Stomach (tissue), 9 donors: ENCODE measurements around the gene DUSP14. TPM values are rescaled to one million over a fixed set of nuclear protein-coding genes. Genes with fewer than 3 reads are reported as not detected.

Experiments
- DNase-seq, 2 donors: peaks; one replicate each; pipeline versions ENCODE4 v3.0.0 to v3.0.0-alpha.2; 2013 to 2019
- H3K27ac ChIP-seq, 5 donors: fragments of 200-600 bp in 4 of 5; sonication (generic) in 4 of 5; one replicate each; pipeline ENCODE4 v1.5.1; 2013 to 2019; ENCODE audit warnings: mild to moderate bottlenecking in 1 of 5, moderate library complexity in 1 of 5
- H3K27me3 ChIP-seq, 3 donors: fragments of 200-600 bp; sonication (generic); one replicate each; pipeline ENCODE4 v1.5.1; 2017 to 2019; ENCODE audit warnings: mixed run types in 1 of 3
- H3K36me3 ChIP-seq, 4 donors: fragments of 200-600 bp; sonication (generic); 1 replicate in 3 of 4; 2 replicates in 1 of 4; pipeline ENCODE4 v1.5.1; 2016 to 2019
- H3K4me1 ChIP-seq, 4 donors: fragments of 200-600 bp; sonication (generic); one replicate each; pipeline ENCODE4 v1.5.1; 2016 to 2019
- H3K4me3 ChIP-seq, 4 donors: fragments of 200-600 bp; sonication (generic) in 3 of 4; one replicate each; pipeline ENCODE4 v1.5.1; 2016 to 2019; ENCODE audit warnings: mild to moderate bottlenecking in 1 of 4
- H3K9me3 ChIP-seq, 4 donors: fragments of 200-600 bp; sonication (generic); one replicate each; pipeline ENCODE4 v1.5.1; 2016 to 2019
- CTCF ChIP-seq, 7 experiments: fragments of 450-650 bp in 4 of 7; fragments of 200-600 bp in 3 of 7; sonication (generic) in 3 of 7; IDR thresholded peaks; one replicate each; pipeline ENCODE4 v1.5.1; 2016 to 2019; ENCODE audit warnings: antibody characterized with exemption in 7 of 7, control low read depth in 2 of 7, mild to moderate bottlenecking in 1 of 7
- EP300 ChIP-seq: sonication (generic); formaldehyde crosslinking; IDR thresholded peaks from one replicate; pipeline ENCODE4 v1.6.1; 2017; ENCODE audit warnings: antibody characterized with exemption
- POLR2A ChIP-seq, 4 donors: fragments of 450-650 bp; IDR thresholded peaks; one replicate each; pipeline ENCODE4 v1.6.1; 2016; ENCODE audit warnings: antibody characterized with exemption in 4 of 4, control low read depth in 2 of 4, mild to moderate bottlenecking in 1 of 4, moderate library complexity in 1 of 4
- POLR2AphosphoS5 ChIP-seq, 3 donors: sonication (generic); formaldehyde crosslinking; IDR thresholded peaks; one replicate each; pipeline ENCODE4 v1.6.1; 2016; ENCODE audit warnings: antibody characterized with exemption in 3 of 3
- WGBS, 5 donors: extraction: QIAGEN DNeasy Blood & Tissue Kit in 3 of 5; methylation state at CpG; one replicate each; pipeline versions ENCODE4 v1.1.5 to v1.1.7; 2013 to 2018; 5-methylcytosine and 5-hydroxymethylcytosine counted together
- intact Hi-C: fragments of 100-400 bp; cut with DNase I; formaldehyde crosslinking; loops from one replicate; pipeline ENCODE4 v1.15.1; 2023; ENCODE audit warnings: low total_unique reads
- polyA plus RNA-seq, 3 donors: library from polyadenylated mRNA; stranded (reverse); fragments of 200-250 nt; gene quantifications; one replicate each; pipeline ENCODE4 v1.2.3, GENCODE V29; 2013
- total RNA-seq, 5 donors: library from RNA; depleted of rRNA; stranded (reverse); fragments of >200 nt; gene quantifications; one replicate each; pipeline versions ENCODE4 v1.1.0 to v1.2.3, GENCODE V29; 2014 to 2016
- donor health status: healthy with polysubstance abuse.
- donor health status: Bipolar disorder and iron deficiency.
- donor health status: healthy.

Gene DUSP14
- total and polyA plus RNA-seq, 8 donors = 3.1 to 7.8 (median 6.1) TPM; not detected in 2

DNA sequence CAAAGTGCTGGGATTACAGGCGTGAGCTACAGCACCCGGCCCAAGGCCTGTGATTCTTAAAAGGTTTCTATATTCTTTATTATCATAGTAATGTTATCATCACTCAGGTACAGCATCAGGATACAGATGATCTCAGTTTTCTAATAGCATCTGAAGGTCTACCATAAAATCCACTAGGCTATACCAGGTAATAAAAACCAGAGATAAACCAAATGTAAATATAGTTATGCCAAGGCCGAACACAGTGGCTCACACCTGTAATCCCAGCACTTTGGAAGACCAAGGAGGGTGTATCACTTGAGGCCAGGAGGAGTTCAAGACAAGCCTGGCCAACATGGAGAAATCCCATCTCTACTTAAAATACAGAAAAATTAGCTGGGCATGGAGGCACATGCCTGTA is 65.7 kb downstream of the DUSP14 start:
- no peak overlapping the region for H3K4me3 ChIP-seq
- peaks cover 0 to 14% (median 4%) of the 10 kb centered on the region in 4 donors for H3K4me1 ChIP-seq
- H3K9me3 ChIP-seq = no peaks in the 10 kb centered on the region
- intact Hi-C loops = no loop called here
- no peak overlapping the region for H3K27ac ChIP-seq
- H3K36me3 ChIP-seq = peaks cover 31 to 79% (median 71%) of the 10 kb centered on the region in 4 donors
- H3K27me3 ChIP-seq = no peaks in the 10 kb centered on the region
- no peak for DNase-seq
- no peak for TF ChIP-seq POLR2A (IDR thresholded peaks at IDR 0.05)
- no peak for TF ChIP-seq POLR2AphosphoS5 (IDR thresholded peaks at IDR 0.05)
- WGBS, 5 donors = 89 to 96% (median 94%) methylated on average over 3 of the region's 3 CpGs

DNA sequence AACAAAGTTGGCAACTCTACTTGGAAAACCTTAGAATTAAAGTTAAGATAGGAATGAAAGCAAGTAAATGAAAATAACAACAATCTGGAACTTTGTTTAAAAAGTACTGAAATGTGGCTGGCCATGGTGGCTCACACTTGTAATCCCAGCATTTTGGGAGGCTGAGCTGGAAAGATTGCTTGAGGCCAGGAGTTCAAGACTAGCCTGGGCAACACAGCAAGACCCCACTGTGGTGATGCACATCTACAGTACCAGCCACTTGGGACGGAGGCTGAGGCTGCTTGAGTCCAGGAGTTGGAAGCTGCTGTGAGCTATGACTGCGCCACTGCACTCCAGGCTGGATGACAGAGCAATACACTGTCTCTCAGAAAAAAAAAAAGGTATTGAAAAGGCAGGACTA is 67.8 kb downstream of the DUSP14 start:
- no peak for TF ChIP-seq POLR2A (IDR thresholded peaks at IDR 0.05)
- no peak for TF ChIP-seq EP300
- TF ChIP-seq CTCF (IDR thresholded peaks at IDR 0.05) = no peak
- no peak for TF ChIP-seq POLR2AphosphoS5 (IDR thresholded peaks at IDR 0.05)

DNA sequence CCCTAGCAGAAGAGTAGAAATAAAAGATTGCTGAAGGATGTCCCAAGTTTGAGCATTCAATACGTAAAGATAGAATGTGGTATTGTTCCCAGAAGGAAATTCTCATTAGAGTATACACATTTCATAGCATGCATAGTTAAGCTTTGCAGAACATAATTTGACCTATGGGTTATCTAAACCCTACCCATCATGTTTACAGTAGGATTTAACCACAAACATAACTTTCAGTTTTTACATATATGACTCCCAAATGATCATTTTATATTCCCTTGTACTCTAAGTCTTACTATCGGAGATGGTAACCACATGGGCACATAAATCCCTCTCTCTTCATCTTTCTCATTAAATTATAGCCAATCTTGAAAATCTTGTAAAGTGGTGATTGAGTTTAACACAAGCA is 68.6 kb downstream of the DUSP14 start:
- intact Hi-C loops = no loop called here
- Histone ChIP-seq H3K36me3 (peaks cover 35 to 91% (median 77%) of the 10 kb centered on the region in 4 donors), H3K4me3 (no peak overlapping the region), H3K27ac (no peak overlapping the region), H3K4me1 (no peaks in the 10 kb centered on the region), H3K27me3 (no peaks in the 10 kb centered on the region), H3K9me3 (no peaks in the 10 kb centered on the region)
- 84 to 96% (median 91%) methylated on average over 2 of the region's 2 CpGs for WGBS, 5 donors
- TF ChIP-seq POLR2AphosphoS5 (IDR thresholded peaks at IDR 0.05) (no peak), CTCF (IDR thresholded peaks at IDR 0.05) (no peak), POLR2A (IDR thresholded peaks at IDR 0.05) (no peak)
- no peak for DNase-seq

More for the DNA sequence above, 67.8 kb downstream of the DUSP14 start:
- no peak for DNase-seq
- no peak overlapping the region for H3K4me3 ChIP-seq
- no peaks in the 10 kb centered on the region for H3K27me3 ChIP-seq
- intact Hi-C loops = no loop called here
- H3K27ac ChIP-seq = no peak overlapping the region
- no peaks in the 10 kb centered on the region for H3K9me3 ChIP-seq
- no peaks in the 10 kb centered on the region for H3K4me1 ChIP-seq
- 95 to 100% (median 100%) methylated on average over 2 of the region's 2 CpGs for WGBS, 5 donors
- H3K36me3 ChIP-seq = peaks cover 41 to 91% (median 83%) of the 10 kb centered on the region in 4 donors

DNA sequence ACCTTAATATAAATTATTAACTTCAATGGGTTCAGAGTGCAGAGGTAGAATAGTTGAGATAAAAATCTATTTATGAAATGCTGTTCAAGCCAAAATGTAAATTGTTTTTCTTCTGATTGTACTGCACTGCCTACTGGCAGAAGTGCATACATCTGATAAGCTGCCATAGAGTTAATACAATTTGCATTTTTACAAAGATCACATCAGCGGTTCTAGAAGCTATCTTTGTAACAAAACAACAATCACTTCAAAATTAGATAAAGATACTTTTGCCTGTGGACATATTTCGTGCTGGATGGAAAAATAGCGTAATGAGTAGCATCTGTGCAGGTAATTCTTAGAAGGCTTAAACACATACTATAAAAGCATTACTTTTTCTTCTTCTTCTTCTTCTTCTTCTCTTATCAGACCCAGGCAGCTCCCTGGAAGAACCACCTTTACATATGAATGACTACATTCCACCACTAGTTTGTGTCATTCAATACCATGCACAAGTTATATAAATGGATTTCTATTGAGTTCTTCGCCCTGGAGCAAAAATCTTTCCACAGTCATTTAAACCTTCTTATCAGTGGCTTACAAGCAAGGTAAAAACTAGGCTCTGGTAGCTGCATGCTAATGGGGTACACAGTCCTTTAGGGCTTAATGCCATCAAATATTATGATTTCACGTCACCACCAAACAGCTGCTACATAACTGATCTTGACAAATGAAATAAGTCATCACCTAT is 72.5 kb downstream of the DUSP14 start:
- no peak for DNase-seq
- Histone ChIP-seq H3K27me3 (no peaks in the 10 kb centered on the region), H3K4me3 (no peak overlapping the region), H3K27ac (no peak overlapping the region), H3K9me3 (no peaks in the 10 kb centered on the region), H3K36me3 (peaks cover 38 to 86% (median 81%) of the 10 kb centered on the region in 4 donors), H3K4me1 (no peaks in the 10 kb centered on the region)
- intact Hi-C loops = no loop called here
- TF ChIP-seq POLR2A (IDR thresholded peaks at IDR 0.05) (no peak), CTCF (IDR thresholded peaks at IDR 0.05) (no peak), EP300 (no peak), POLR2AphosphoS5 (IDR thresholded peaks at IDR 0.05) (no peak)
- 46 to 73% (median 61%) methylated on average over 5 of the region's 5 CpGs for WGBS, 5 donors

Other genes starting within 250 kb of the DUSP14 start
- gene C17orf78, start 113.9 kb upstream of the DUSP14 start, total RNA-seq = not detected
- not detected for gene C17orf78, start 113.9 kb upstream of the DUSP14 start, polyA plus RNA-seq
- 10 to 100 TPM; 12.3 to 59.8 (median 45.2) TPM for gene ACACA, start 83.1 kb upstream of the DUSP14 start, total RNA-seq
- 10 to 100 TPM in 2 of 3 donors, 1 to 10 TPM in 1; 9.9 to 15.0 (median 13.9) TPM for gene ACACA, start 83.1 kb upstream of the DUSP14 start, polyA plus RNA-seq
- gene TADA2A, start 83.0 kb upstream of the DUSP14 start, total RNA-seq = 10 to 100 TPM in 4 of 5 donors, 1 to 10 TPM in 1; 8.0 to 54.3 (median 19.0) TPM
- gene TADA2A, start 83.0 kb upstream of the DUSP14 start, polyA plus RNA-seq = 1 to 10 TPM; 6.5 to 8.2 (median 6.8) TPM
- gene SYNRG, start 119.5 kb downstream of the DUSP14 start, total RNA-seq = 10 to 100 TPM; 26.3 to 92.4 (median 39.1) TPM
- gene SYNRG, start 119.5 kb downstream of the DUSP14 start, polyA plus RNA-seq = 1 to 10 TPM; 3.7 to 6.1 (median 5.0) TPM
- gene DDX52, start 153.6 kb downstream of the DUSP14 start, total RNA-seq = 10 to 100 TPM in 4 of 5 donors, 1 to 10 TPM in 1; 7.1 to 40.0 (median 27.8) TPM
- gene DDX52, start 153.6 kb downstream of the DUSP14 start, polyA plus RNA-seq = 10 to 100 TPM in 1 of 3 donors, 1 to 10 TPM in 2; 8.4 to 10.7 (median 9.6) TPM